Peyer's patch (tissue), 4 donors: ENCODE data around the gene ANKMY1.

Experiments
- POLR2A ChIP-seq, 2 donors: fragments of 450-650 bp; IDR thresholded peaks; one replicate each; pipeline ENCODE4 v1.5.1; 2017; ENCODE audit warnings: antibody characterized with exemption in 2 of 2, mild to moderate bottlenecking in 2 of 2, moderate library complexity in 2 of 2
- TF ChIP-seq, protein P1 (sequence below), 6 experiments: fragments of 450-650 bp in 4 of 6; fragments of 200-600 bp in 2 of 6; sonication (generic) in 1 of 6; IDR thresholded peaks; one replicate each; pipeline ENCODE4 v1.5.1; 2017 to 2019; ENCODE audit warnings: antibody characterized with exemption in 6 of 6, mild to moderate bottlenecking in 3 of 6, moderate library complexity in 1 of 6

DNA sequence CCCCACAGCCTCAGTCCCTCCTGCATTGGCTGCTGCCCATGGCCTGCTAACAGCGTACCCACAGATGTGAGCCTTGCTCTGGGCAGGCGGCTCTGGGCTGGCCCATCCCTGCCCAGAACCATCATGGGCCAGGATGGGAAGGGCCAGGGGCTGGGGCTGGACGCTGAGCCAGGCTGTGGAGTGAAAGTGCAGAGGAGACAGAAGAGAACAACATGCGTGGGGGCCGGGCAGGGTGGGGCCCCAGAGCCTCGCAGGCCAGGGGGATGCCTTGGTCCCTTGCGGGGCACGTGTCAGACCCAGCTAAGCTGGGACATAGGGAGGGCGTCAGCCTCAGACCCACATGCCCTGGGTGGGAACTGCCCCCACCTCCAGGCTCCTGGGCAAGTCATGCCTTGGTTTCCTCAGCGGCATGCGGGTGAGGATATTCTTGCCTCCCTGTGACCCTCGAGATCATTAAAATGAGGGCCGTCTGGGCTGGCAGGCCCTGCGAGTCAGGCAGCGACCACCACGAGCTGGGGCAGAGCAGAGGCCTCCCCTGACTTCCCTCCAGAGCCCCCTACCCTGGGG is 95.0 kb downstream of the ANKMY1 start:
- TF ChIP-seq, protein P1, sequence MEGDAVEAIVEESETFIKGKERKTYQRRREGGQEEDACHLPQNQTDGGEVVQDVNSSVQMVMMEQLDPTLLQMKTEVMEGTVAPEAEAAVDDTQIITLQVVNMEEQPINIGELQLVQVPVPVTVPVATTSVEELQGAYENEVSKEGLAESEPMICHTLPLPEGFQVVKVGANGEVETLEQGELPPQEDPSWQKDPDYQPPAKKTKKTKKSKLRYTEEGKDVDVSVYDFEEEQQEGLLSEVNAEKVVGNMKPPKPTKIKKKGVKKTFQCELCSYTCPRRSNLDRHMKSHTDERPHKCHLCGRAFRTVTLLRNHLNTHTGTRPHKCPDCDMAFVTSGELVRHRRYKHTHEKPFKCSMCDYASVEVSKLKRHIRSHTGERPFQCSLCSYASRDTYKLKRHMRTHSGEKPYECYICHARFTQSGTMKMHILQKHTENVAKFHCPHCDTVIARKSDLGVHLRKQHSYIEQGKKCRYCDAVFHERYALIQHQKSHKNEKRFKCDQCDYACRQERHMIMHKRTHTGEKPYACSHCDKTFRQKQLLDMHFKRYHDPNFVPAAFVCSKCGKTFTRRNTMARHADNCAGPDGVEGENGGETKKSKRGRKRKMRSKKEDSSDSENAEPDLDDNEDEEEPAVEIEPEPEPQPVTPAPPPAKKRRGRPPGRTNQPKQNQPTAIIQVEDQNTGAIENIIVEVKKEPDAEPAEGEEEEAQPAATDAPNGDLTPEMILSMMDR (IDR thresholded peaks at IDR 0.05) = no peak
- no peak for TF ChIP-seq POLR2A (IDR thresholded peaks at IDR 0.05)
